Body of pancreas (tissue), 4 donors: Measurements from ENCODE around the gene SNX32. TPM values are rescaled to one million over a fixed set of nuclear protein-coding genes. Genes with fewer than 3 reads are reported as not detected.

Experiments
- ATAC-seq: fragments of 150-250 bp; one replicate; pipeline ENCODE4 v1.9.1; 2016
- DNase-seq, 4 donors: peaks; one replicate each; pipeline ENCODE4 v3.0.0-alpha.2; 2019
- H3K27ac ChIP-seq, 4 donors: fragments of 200-600 bp; sonication (generic); 1 replicate in 3 of 4; 2 replicates in 1 of 4; pipeline versions ENCODE4 v1.5.1 to v1.6.1; 2016 to 2019; ENCODE audit warnings: mild to moderate bottlenecking in 1 of 4, mixed read lengths in 1 of 4, moderate library complexity in 1 of 4
- H3K27me3 ChIP-seq, 2 donors: fragments of 200-600 bp; sonication (generic); one replicate each; pipeline ENCODE4 v1.6.0; 2016; ENCODE audit warnings: mild to moderate bottlenecking in 1 of 2
- H3K36me3 ChIP-seq, 2 donors: fragments of 200-600 bp; sonication (generic); replicated peaks in 1 of 2; 2 replicates each; pipeline ENCODE4 v1.5.1; 2016; ENCODE audit warnings: low read depth in 2 of 2; ENCODE audit not compliant: insufficient read depth in 1 of 2
- H3K4me1 ChIP-seq: fragments of 200-600 bp; sonication (generic); one replicate; pipeline ENCODE4 v1.6.0; 2016
- H3K4me3 ChIP-seq, 2 donors: fragments of 200-600 bp; sonication (generic); 1 replicate in 1 of 2; 2 replicates in 1 of 2; pipeline ENCODE4 v1.5.1; 2016 to 2019
- H3K9me3 ChIP-seq, 3 donors: fragments of 200-600 bp; sonication (generic); 1 replicate in 2 of 3; 2 replicates in 1 of 3; pipeline ENCODE4 v1.5.1; 2016
- POLR2A ChIP-seq, 3 donors: fragments of 450-650 bp; IDR thresholded peaks; one replicate each; pipeline ENCODE4 v1.6.1; 2016; ENCODE audit warnings: antibody characterized with exemption in 3 of 3, mild to moderate bottlenecking in 2 of 3
- WGBS, 2 donors: methylation state at CpG; one replicate each; pipeline ENCODE4 v1.1.5; 2017; 5-methylcytosine and 5-hydroxymethylcytosine counted together
- intact Hi-C: fragments of 100-400 bp; cut with DNase I; formaldehyde crosslinking; loops from one replicate; pipeline ENCODE4 v1.15.1; 2023
- total RNA-seq, 2 donors: library from RNA; depleted of rRNA; stranded (reverse); fragments of >200 nt; gene quantifications; one replicate each; pipeline ENCODE4 v1.1.0, GENCODE V29; 2016
- TF ChIP-seq, protein P1 (sequence below), 7 experiments: fragments of 450-650 bp in 4 of 7; fragments of 200-600 bp in 3 of 7; sonication (generic) in 3 of 7; IDR thresholded peaks; one replicate each; pipeline ENCODE4 v1.5.1; 2016 to 2019; ENCODE audit warnings: antibody characterized with exemption in 7 of 7

The SNX32 gene
- total RNA-seq, 2 donors from 2014 or later = 0.26 TPM; not detected in 1

- H3K4me1 ChIP-seq = peaks cover 10% of the 10 kb centered on the region
- H3K36me3 ChIP-seq = peaks cover 3 to 19% of the 10 kb centered on the region in 2 donors
- TF ChIP-seq POLR2A (IDR thresholded peaks at IDR 0.05) = no peak
- TF ChIP-seq, protein P1, sequence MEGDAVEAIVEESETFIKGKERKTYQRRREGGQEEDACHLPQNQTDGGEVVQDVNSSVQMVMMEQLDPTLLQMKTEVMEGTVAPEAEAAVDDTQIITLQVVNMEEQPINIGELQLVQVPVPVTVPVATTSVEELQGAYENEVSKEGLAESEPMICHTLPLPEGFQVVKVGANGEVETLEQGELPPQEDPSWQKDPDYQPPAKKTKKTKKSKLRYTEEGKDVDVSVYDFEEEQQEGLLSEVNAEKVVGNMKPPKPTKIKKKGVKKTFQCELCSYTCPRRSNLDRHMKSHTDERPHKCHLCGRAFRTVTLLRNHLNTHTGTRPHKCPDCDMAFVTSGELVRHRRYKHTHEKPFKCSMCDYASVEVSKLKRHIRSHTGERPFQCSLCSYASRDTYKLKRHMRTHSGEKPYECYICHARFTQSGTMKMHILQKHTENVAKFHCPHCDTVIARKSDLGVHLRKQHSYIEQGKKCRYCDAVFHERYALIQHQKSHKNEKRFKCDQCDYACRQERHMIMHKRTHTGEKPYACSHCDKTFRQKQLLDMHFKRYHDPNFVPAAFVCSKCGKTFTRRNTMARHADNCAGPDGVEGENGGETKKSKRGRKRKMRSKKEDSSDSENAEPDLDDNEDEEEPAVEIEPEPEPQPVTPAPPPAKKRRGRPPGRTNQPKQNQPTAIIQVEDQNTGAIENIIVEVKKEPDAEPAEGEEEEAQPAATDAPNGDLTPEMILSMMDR (IDR thresholded peaks at IDR 0.05) = no peak
- 64 to 78% methylated on average over 13 to 29 of the region's 29 CpGs for WGBS, 2 donors
- no peak overlapping the region for H3K4me3 ChIP-seq
- DNase-seq = peak in 1 of 4 donors; percentile 9
- ATAC-seq = no peak
- intact Hi-C loops = no loop called here
- H3K27ac ChIP-seq = no peak overlapping the region
- no peaks in the 10 kb centered on the region for H3K27me3 ChIP-seq
- no peaks in the 10 kb centered on the region for H3K9me3 ChIP-seq
Observed at GRCh38 chr11:65867284-65868071, 33.7 kb downstream of the SNX32 start.

- Histone ChIP-seq H3K4me3 (no peak overlapping the region), H3K9me3 (no peaks in the 10 kb centered on the region), H3K27me3 (no peaks in the 10 kb centered on the region), H3K4me1 (peaks cover 15% of the 10 kb centered on the region), H3K36me3 (peaks cover 3 to 18% of the 10 kb centered on the region in 2 donors), H3K27ac (no peak overlapping the region)
- intact Hi-C loops = no loop called here
- peak in 1 of 4 donors; percentile 16 for DNase-seq
- no peak for ATAC-seq
- 62 to 81% methylated on average over 4 to 19 of the region's 19 CpGs for WGBS, 2 donors
- TF ChIP-seq, protein P1 (IDR thresholded peaks at IDR 0.05) = no peak
- TF ChIP-seq POLR2A (IDR thresholded peaks at IDR 0.05) = peak in 1 of 3 donors; percentile 4
Observed at GRCh38 chr11:65868076-65868667, 34.4 kb downstream of the SNX32 start.

GRCh38 chr11:65868907-65869306 lies 35.1 kb downstream of the SNX32 start:
- Histone ChIP-seq H3K27me3 (no peaks in the 10 kb centered on the region), H3K36me3 (peaks cover 3 to 13% of the 10 kb centered on the region in 2 donors), H3K9me3 (no peaks in the 10 kb centered on the region), H3K27ac (no peak overlapping the region), H3K4me1 (peaks cover 20% of the 10 kb centered on the region), H3K4me3 (no peak overlapping the region)
- ATAC-seq (no peak), DNase-seq (no peak)
- TF ChIP-seq, protein P1 (IDR thresholded peaks at IDR 0.05) = no peak
- no peak for TF ChIP-seq POLR2A (IDR thresholded peaks at IDR 0.05)
- intact Hi-C loops = no loop called here
- 69 to 82% methylated on average over 3 of the region's 3 CpGs for WGBS, 2 donors

DNA sequence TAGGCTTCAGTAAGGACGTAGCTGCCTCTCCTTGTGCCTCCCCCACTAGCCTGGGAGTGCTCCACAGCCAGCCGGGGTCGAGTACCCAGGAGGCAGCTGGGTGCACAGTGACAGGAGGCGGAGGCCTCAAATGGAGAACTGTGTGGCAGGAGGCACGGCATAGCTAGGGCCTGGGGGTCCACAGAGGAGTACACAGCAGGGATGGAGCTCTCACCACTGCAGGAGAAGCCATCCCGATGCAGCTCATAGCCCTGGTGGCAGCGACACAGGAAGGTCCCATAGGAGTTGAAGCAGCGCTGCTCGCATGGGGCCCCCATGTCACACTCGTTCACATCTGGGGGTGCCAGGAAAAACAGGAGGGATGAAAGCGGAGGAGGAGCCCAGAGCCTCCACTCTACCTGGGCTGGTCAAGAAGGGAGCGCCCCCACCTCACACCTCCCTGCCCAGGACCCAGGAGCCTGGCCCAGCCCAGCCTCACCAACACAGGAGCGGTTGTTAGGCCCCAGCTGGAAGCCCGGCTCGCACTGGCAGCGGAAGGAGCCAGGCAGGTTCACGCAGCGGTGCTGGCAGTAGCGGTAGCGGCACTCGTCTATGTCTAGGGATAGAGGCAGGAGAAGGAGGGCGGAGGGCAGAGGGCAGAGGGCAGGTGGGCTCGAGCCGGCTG lies 36.0 kb downstream of the SNX32 start:
- Histone ChIP-seq H3K9me3 (no peaks in the 10 kb centered on the region), H3K4me1 (peaks cover 25% of the 10 kb centered on the region), H3K36me3 (peaks cover 3 to 6% of the 10 kb centered on the region in 2 donors), H3K27me3 (no peaks in the 10 kb centered on the region), H3K27ac (no peak overlapping the region), H3K4me3 (no peak overlapping the region)
- DNase-seq (peak in 1 of 4 donors; percentile 12), ATAC-seq (no peak)
- TF ChIP-seq, protein P1 (IDR thresholded peaks at IDR 0.05) = no peak
- no peak for TF ChIP-seq POLR2A (IDR thresholded peaks at IDR 0.05)
- 77 to 83% methylated on average over 16 to 24 of the region's 24 CpGs for WGBS, 2 donors
- intact Hi-C loops = no loop called here
